CD4-positive, alpha-beta T cell treated with Interleukin-10 for 1 hour (primary cell): ENCODE measurements around the gene MDFIC2.

Experiments
- DNase-seq: peaks from one replicate; pipeline ENCODE4 v3.0.0-alpha.2; 2020

Gene MDFIC2

DNA sequence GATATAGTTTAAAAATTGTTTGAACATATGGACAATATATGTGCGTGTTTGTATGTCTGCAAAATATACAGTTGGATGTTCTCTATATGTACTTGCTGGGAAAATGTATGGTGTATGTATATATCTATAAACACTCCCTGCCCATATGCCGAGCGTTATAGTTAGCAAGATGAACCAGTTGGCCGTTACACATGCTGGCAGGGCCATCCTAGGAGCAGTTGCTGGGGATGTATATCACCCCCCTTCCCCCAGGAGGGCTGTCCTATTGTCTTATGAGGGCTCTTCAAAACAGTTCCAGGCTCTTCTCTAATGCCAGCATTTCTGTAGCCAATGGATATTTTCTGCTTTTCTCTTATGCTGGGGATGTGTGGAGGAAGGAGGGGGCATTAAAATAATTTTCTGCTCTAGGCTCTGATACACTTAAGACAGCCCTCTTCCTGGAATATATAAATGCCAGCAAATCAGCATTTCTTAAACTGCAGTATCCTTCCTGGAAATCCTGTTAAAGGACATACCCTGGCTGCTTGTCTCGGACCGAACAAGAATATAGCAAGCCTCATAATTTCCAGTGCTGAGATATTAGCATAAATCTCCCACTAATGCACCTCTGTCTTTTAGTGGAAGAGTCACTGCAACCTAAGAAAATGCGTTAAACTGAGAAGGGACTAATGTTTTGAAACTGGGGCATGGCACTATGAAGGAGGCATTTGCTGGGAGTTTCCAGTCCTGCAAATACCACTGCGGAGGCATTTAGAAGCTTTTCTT lies 134.4 kb downstream of the MDFIC2 start:
- no peak for DNase-seq

DNA sequence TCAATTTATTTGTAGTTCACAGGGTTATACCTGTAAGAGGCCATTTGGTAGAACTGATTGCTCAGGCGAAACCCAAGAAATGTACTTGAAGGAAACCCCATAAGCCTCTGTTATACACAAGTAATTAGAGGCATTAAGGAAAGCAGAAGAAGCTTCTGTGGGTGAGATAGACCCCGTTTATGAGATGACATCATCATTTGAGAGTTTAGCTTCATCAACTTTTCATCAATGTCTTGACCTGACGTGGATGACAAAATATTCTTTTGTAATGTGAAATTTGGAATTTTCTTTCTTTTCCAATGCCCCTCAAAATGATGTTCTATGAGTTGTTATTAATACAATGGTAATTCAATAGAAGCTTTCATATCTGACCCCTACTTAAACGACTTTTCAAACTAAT lies 136.2 kb downstream of the MDFIC2 start:
- DNase-seq, result no peak

DNA sequence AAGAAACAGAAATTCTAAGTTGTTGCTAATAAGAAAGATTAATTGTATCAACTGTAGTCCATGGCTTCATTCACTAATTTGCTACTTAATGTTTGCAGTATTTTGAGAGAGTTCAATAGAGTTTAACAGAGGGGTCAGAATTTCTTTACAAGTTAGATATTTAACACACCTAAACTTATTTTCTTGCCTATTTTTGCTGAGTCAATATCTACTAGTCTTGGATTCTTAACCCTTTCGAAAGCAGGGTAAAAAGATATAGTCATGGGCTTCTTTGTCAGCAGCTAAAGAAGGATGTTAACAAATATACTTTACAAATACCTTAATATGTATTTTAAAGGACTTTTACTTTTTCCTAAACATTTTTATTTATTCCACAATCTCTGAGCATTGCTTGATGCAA lies 155.6 kb downstream of the MDFIC2 start:
- no peak for DNase-seq

DNA sequence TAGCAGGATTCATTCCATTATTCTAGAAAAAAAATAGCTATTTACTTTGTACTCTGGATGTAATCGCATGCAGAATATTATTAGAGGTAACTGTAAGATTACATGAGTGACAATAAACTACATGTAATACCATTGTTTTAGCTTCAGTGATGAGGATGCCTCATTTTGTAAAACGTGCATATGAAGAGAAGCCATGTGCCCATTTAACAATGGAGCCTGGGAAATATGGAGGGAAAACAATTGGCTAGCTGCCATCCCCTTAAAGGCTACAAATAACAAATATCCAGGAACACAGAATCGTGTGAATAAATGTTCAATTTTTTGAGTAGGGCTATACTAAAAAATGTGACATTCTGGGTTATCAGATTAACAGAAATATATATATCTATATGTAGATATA lies 161.8 kb downstream of the MDFIC2 start:
- no peak for DNase-seq

DNA sequence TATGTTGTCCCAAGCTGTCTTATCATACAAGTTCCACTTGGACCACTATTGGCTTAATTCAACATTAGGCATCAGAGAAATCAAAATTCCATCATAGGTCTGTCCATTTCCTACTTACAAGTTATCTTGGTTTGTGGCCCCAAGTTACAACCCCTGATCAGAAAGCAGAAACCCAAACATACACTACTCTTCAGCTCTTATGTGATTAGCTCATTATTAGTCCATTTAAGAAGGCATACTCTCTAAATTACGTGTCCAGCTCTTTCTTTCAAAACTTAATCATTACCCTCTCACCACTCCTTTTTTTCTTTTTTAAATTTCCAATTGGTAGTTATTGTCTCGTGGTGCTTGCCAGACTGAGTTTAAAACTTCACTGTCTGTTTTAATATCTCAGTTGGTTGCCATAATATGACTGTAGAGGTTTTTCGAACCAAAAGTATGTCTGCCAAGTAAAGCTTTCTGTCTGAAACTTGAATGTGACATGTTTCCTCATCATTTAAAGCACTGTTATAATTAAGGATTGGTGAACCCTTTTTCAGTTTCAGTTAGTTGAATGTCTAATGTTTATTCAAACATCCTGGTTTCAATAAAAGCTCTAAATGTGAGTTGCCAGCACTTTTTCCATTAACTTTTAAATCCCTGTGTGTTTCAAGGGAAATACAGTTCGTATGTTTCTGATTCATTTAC lies 162.6 kb downstream of the MDFIC2 start:
- no peak for DNase-seq
